GM19463 (cell line): Measurements from ENCODE around the gene JAK2.
"Not testable (repeated sequence)": the region's sequence is repeated elsewhere in the genome, so short reads cannot be mapped to it uniquely, and the experiment has no call there.

Source experiments
- ATAC-seq: cut with Tn5 transposase; IDR thresholded peaks from one replicate; pipeline ENCODE4 v1.9.1; 2021; ENCODE audit warnings: mild to moderate bottlenecking, moderate library complexity; ENCODE audit not compliant: unreplicated experiment

The JAK2 gene

GRCh38 chr9:5041390-5042115 is 56.5 kb downstream of the JAK2 start:
- ATAC-seq = no peak

GRCh38 chr9:5042661-5043178 is 57.6 kb downstream of the JAK2 start:
- ATAC-seq = no peak

GRCh38 chr9:5043381-5043780 is 58.3 kb downstream of the JAK2 start:
- no peak for ATAC-seq

- ATAC-seq = no peak
These were observed 59.1 kb downstream of the JAK2 start for GRCh38 chr9:5044160-5044559.

- no peak for ATAC-seq
These were observed 67.8 kb downstream of the JAK2 start for GRCh38 chr9:5052838-5053237.

- no peak for ATAC-seq
These were observed 77.6 kb downstream of the JAK2 start for GRCh38 chr9:5062631-5063030.

- no peak for ATAC-seq
These were observed 87.8 kb downstream of the JAK2 start for GRCh38 chr9:5072871-5073270.

DNA sequence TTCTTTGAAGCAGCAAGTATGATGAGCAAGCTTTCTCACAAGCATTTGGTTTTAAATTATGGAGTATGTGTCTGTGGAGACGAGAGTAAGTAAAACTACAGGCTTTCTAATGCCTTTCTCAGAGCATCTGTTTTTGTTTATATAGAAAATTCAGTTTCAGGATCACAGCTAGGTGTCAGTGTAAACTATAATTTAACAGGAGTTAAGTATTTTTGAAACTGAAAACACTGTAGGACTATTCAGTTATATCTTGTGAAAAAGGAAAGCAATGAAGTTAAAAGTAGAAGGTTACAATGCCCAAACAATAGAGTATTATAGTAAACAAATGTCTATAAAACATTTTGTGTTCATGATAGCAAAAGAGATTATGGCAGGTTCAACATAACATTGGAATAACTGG is 88.6 kb downstream of the JAK2 start:
- ATAC-seq = peak; percentile 54

DNA sequence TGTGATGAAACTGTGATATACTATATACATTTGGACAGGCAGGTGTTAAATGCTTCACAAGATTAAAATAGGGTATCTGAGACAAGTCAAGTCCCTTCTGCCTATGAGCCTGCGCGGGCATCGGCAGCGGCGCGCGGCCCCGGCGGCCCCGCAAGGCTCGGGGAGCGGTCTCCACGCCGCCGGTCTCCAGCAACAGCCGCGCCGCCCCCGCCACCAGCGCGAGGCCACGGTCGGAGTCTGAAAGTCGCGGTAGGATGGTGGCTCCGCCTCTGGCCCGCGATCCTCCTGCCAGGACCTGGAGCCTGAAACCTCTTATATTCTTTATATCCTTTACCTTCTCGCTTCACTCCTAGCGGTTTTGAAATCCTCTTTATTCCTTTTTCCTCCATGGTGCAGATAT is 100.9 kb downstream of the JAK2 start:
- ATAC-seq = no peak

DNA sequence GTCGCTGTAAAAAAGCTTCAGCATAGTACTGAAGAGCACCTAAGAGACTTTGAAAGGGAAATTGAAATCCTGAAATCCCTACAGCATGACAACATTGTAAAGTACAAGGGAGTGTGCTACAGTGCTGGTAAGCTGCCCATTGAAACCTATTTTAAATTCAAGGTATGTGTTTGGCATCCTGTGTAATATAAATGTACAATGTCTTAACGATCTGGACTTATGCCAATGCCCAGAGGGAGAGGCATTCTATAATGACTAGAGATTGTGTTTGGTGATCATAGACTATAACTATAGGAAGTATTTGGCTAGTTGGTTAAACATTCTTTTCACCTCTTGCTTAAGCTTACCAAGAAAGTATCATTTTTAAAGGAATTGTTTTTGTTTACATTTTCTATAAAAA is 104.7 kb downstream of the JAK2 start:
- no peak for ATAC-seq

GRCh38 chr9:5095795-5096194 is 110.7 kb downstream of the JAK2 start:
- no peak for ATAC-seq

- ATAC-seq = no peak
These were observed 114.4 kb downstream of the JAK2 start for GRCh38 chr9:5099466-5099865.

GRCh38 chr9:5101127-5101526 is 116.1 kb downstream of the JAK2 start:
- ATAC-seq = not testable (repeated sequence)

DNA sequence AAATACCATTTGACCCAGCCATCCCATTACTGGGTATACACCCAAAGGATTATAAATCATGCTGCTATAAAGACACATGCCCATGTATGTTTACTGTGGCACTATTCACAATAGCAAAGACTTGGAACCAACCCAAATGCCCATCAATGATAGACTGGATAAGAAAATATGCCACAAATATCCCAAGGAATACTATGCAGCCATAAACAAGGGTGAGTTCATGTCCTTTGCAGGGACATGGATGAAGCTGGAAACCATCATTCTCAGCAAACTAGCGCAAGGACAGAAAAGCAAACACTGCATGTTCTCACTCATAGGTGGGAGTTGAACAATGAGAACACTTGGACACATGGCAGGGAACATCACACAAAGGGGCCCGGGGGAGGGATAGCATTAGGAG is 121.4 kb downstream of the JAK2 start:
- not testable (repeated sequence) for ATAC-seq

GRCh38 chr9:5110867-5111681 is 126.0 kb downstream of the JAK2 start:
- no peak for ATAC-seq

DNA sequence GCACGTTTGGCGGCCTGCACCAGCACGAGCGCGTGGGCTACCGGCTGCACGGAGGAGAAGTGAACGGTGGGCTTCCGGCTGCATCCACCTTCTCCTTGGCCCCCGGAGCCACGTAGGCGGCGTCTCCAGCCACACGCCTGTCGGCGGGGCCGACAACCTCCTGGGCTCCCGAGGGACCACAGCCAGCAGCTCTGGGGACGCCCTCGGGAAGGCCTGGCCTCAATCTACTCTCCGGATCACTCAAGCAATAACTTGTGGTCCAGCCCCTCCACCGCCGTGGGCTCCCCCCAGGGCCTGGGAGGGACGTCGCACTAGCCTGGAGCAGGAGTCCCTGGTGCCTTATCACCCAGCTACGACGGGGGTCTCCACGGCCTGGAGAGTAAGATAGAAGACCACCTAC is 126.6 kb downstream of the JAK2 start:
- ATAC-seq = no peak

DNA sequence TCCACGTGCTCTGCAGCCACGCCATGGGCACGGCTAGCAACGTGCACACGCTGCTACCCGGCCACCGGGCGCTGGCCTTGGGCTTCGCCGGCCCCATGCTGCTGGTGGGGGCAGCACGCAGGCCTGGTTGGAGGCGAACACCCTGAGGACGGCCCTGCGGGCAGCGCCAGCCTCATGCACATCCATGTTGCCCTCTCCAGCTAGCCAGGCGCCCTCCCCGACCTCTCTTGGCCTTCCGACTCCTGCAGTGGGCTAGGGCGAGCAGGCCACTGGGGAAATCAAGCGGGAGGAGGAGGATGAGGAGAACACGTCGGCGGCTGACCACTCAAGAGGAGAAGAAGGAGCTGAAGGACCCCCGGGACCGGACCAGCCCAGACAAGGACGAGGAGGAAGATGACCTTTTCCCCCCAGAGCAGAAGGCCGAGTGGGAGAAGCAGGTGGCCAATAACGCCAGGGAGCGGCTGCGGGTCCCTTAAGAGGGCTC is 127.1 kb downstream of the JAK2 start:
- no peak for ATAC-seq

DNA sequence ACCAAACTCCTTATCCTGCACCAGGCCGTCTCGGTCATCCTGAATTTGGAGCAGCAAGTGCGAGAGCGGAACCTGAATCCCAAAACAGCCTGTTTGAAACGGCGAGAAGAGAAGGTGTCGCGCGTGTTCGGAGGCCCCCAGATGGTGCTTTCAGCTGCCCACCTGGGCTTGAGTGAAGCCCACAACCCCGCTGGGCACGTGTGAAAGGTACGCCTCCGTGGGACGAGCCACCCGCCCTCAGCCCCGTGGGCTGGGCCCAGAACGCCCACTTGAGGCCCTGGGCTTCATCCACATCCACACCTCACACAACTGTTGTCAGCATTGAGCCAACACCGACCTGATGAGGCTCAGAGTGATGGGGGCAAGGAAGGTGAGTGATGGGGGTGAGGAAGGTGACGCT is 127.6 kb downstream of the JAK2 start:
- no peak for ATAC-seq

DNA sequence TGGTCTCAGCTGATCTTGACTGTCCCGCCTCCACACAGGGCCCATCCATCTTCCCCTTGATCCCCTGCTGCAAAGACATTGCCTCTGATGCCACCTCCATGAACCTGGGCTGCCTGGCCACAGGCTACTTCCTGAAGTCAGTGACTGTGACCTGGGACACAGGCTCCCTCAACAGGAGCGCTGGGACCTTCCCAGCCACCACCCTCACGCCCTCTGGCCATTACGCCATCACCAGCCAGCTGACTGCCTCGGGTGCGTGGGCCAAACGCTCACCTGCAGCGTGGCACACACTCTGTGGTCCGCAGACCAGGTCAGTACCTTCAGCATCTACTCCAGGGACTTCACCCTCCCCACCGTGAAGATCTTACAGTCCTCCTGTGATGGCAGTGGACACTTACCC is 128.5 kb downstream of the JAK2 start:
- no peak for ATAC-seq

- ATAC-seq = no peak
These were observed 129.1 kb downstream of the JAK2 start for GRCh38 chr9:5113994-5114748.

GRCh38 chr9:5122116-5122515 is 137.0 kb downstream of the JAK2 start:
- ATAC-seq = no peak
